ENCODE data around the gene NR2F1. TPM values are rescaled to one million over a fixed set of nuclear protein-coding genes. Genes with fewer than 3 reads are reported as not detected.

NR2F1 gene
- total RNA-seq, 1 experiment from 2014 or later = 51.2 TPM

DNA sequence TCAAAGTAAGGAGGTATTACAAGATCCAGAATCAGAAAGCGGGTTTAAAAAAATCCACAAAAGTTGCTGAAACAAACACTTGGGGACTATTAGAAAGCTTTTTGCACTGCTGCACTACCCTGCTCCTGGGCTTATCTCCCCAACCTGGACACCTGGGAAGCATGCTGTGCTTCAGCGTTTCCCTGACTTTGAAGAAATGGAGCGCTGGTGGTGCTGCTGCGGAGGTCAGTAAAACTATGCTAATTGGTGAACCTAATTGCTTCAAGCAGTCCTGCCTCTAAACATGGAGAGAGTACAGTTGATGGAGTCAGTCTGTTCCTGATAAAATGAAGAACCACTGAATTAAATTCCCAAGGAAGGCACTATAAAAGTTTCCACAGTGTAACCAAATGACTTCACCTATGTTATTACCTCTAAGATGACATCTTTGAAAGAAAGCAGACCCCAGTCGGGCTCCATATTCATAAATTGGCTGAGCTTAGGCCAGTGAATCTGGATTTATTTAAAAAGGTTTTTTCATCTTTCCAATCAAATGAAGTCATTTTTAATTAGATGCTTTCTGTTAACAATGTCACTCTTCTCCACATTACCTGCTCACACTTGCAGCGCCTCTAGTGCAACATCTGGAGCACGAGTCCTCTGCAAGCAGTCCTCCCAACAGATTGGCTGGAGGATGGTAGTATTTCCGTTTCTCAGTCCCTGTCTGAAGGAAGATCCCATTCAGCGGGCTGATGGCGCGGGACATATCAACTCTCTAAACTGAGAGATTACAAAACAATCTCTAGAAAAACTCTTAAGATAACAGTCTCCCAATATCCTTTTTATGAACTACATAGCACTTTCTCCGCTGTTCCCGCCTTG lies 13.5 kb upstream of the NR2F1 start:
- Histone ChIP-seq H2AFZ (ENCODE audit: low read depth, low read length, poor library complexity, severe bottlenecking) (no peak overlapping the region), H3K9ac (ENCODE audit: low read length) (no peak overlapping the region), H3K36me3 (ENCODE audit: control insufficient read depth in 1 of 2, insufficient read depth in 2 of 2, low read length in 2 of 2) (no peaks in the 10 kb centered on the region), H3K79me2 (ENCODE audit: insufficient read depth, low read length) (no peaks in the 10 kb centered on the region; the same call in 1 of the 2 replicates), H3K4me2 (ENCODE audit: low read length) (no peak overlapping the region), H3K4me1 (ENCODE audit: control insufficient read depth in 1 of 2, insufficient read depth in 2 of 2, low read length in 2 of 2) (peaks cover 10 to 37% of the 10 kb centered on the region in 2 experiments), H3K27ac (ENCODE audit: low read depth, low read length) (no peak overlapping the region; the same call in 1 of the 2 replicates), H3K27me3 (ENCODE audit: insufficient read depth, low read length) (no peaks in the 10 kb centered on the region), H4K20me1 (ENCODE audit: insufficient read depth) (no peaks in the 10 kb centered on the region), H3K4me3 (replicated peaks in 1 of 2; ENCODE audit: low read depth in 1 of 2, low read length in 2 of 2) (no peak overlapping the region), H3K9me3 (ENCODE audit: control insufficient read depth in 1 of 2, insufficient read depth in 1 of 2, low read depth in 1 of 2, low read length in 2 of 2) (no peaks in the 10 kb centered on the region), H3K9me2 (ENCODE audit: insufficient read depth) (no peaks in the 10 kb centered on the region)
- no peak for ATAC-seq
- DNase-seq (ENCODE audit: low read depth, low spot score) = no peak
- RAD21 ChIA-PET (ENCODE audit: low non-redundant PET in 1 of 2, low total read pairs in 2 of 2, uncharacterized antibody in 2 of 2, unreplicated experiment in 2 of 2) = no interaction called here
- CTCF ChIA-PET = no interaction called here
- intact Hi-C loops (cut with micrococcal nuclease) = no loop called here
- no peak for TF ChIP-seq ATF3 (IDR thresholded peaks at IDR 0.05)
- TF ChIP-seq EGR1 (IDR thresholded peaks at IDR 0.05; ENCODE audit: low read depth) = no peak
- TF ChIP-seq EZH2phosphoT487 (IDR thresholded peaks at IDR 0.05; ENCODE audit: borderline replicate concordance) = no peak
- no peak for TF ChIP-seq ELF1 (IDR thresholded peaks at IDR 0.05; ENCODE audit: borderline replicate concordance, low read depth)
- TF ChIP-seq CEBPB (IDR thresholded peaks at IDR 0.05; ENCODE audit: low read depth) = no peak
- TF ChIP-seq SIN3A (IDR thresholded peaks at IDR 0.05; ENCODE audit: low read depth) = no peak
- TF ChIP-seq POLR2AphosphoS5 (IDR thresholded peaks at IDR 0.05; ENCODE audit: low read depth, low read length) = no peak
- TF ChIP-seq SP1 (IDR thresholded peaks at IDR 0.05; ENCODE audit: low read depth) = no peak
- TF ChIP-seq, protein P1, sequence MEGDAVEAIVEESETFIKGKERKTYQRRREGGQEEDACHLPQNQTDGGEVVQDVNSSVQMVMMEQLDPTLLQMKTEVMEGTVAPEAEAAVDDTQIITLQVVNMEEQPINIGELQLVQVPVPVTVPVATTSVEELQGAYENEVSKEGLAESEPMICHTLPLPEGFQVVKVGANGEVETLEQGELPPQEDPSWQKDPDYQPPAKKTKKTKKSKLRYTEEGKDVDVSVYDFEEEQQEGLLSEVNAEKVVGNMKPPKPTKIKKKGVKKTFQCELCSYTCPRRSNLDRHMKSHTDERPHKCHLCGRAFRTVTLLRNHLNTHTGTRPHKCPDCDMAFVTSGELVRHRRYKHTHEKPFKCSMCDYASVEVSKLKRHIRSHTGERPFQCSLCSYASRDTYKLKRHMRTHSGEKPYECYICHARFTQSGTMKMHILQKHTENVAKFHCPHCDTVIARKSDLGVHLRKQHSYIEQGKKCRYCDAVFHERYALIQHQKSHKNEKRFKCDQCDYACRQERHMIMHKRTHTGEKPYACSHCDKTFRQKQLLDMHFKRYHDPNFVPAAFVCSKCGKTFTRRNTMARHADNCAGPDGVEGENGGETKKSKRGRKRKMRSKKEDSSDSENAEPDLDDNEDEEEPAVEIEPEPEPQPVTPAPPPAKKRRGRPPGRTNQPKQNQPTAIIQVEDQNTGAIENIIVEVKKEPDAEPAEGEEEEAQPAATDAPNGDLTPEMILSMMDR (IDR thresholded peaks at IDR 0.05 in 2 of 3, conservative IDR thresholded peaks at IDR 0.05 in 1 of 3; ENCODE audit: borderline replicate concordance in 1 of 3, insufficient read depth in 1 of 3, low read depth in 2 of 3, low read length in 2 of 3) = no peak
- no peak for TF ChIP-seq SRF (IDR thresholded peaks at IDR 0.05; ENCODE audit: low read depth)
- TF ChIP-seq JUND (IDR thresholded peaks at IDR 0.05) = no peak
- TF ChIP-seq, protein P2, sequence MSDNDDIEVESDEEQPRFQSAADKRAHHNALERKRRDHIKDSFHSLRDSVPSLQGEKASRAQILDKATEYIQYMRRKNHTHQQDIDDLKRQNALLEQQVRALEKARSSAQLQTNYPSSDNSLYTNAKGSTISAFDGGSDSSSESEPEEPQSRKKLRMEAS (IDR thresholded peaks at IDR 0.05) = no peak
- TF ChIP-seq ZBTB33 (IDR thresholded peaks at IDR 0.05; ENCODE audit: extremely low read depth, insufficient replicate concordance, low read length) = no peak
- no peak for TF ChIP-seq CBX3 (IDR thresholded peaks at IDR 0.05; ENCODE audit: low read depth)
- TF ChIP-seq ZNF274 (IDR thresholded peaks at IDR 0.05; ENCODE audit: low read depth, low read length) = no peak
- TF ChIP-seq, protein P3, sequence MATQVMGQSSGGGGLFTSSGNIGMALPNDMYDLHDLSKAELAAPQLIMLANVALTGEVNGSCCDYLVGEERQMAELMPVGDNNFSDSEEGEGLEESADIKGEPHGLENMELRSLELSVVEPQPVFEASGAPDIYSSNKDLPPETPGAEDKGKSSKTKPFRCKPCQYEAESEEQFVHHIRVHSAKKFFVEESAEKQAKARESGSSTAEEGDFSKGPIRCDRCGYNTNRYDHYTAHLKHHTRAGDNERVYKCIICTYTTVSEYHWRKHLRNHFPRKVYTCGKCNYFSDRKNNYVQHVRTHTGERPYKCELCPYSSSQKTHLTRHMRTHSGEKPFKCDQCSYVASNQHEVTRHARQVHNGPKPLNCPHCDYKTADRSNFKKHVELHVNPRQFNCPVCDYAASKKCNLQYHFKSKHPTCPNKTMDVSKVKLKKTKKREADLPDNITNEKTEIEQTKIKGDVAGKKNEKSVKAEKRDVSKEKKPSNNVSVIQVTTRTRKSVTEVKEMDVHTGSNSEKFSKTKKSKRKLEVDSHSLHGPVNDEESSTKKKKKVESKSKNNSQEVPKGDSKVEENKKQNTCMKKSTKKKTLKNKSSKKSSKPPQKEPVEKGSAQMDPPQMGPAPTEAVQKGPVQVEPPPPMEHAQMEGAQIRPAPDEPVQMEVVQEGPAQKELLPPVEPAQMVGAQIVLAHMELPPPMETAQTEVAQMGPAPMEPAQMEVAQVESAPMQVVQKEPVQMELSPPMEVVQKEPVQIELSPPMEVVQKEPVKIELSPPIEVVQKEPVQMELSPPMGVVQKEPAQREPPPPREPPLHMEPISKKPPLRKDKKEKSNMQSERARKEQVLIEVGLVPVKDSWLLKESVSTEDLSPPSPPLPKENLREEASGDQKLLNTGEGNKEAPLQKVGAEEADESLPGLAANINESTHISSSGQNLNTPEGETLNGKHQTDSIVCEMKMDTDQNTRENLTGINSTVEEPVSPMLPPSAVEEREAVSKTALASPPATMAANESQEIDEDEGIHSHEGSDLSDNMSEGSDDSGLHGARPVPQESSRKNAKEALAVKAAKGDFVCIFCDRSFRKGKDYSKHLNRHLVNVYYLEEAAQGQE (IDR thresholded peaks at IDR 0.05; ENCODE audit: low read depth) = no peak
- no peak for TF ChIP-seq ZFX (IDR thresholded peaks at IDR 0.05)
- no peak for TF ChIP-seq EZH2 (IDR thresholded peaks at IDR 0.05)
- POLR2A ChIA-PET = no interaction called here
- no TSS peak for BruUV-seq (replicated peaks)

Data from HCT116 (cell line).